Ovary (tissue), 9 donors: ENCODE measurements around the gene FILIP1L. TPM values are rescaled to one million over a fixed set of nuclear protein-coding genes. Genes with fewer than 3 reads are reported as not detected.

Experiments used
- DNase-seq, 5 donors: peaks; one replicate each; pipeline ENCODE4 v3.0.0-alpha.2; 2019 to 2020
- H3K27ac ChIP-seq, 2 donors: fragments of 200-600 bp; one replicate each; pipeline versions ENCODE4 v1.5.1 to v1.8.0; 2019 to 2022
- H3K27me3 ChIP-seq: fragments of 200-600 bp; one replicate; pipeline ENCODE4 v1.8.0; 2022
- H3K36me3 ChIP-seq: fragments of 200-600 bp; sonication (generic); one replicate; pipeline ENCODE4 v1.5.1; 2019
- H3K4me1 ChIP-seq: one replicate; pipeline ENCODE4 v1.8.1; 2013; ENCODE audit warnings: mild to moderate bottlenecking, moderate library complexity; ENCODE audit not compliant: insufficient read depth
- H3K4me3 ChIP-seq: fragments of 200-600 bp; sonication (generic); one replicate; pipeline ENCODE4 v1.5.1; 2017
- H3K9me3 ChIP-seq, 2 donors: fragments of 200-600 bp in 1 of 2; sonication (generic) in 1 of 2; one replicate each; pipeline versions ENCODE4 v1.5.1 to v1.8.1; 2013 to 2019; ENCODE audit warnings: mild to moderate bottlenecking in 1 of 2, moderate library complexity in 1 of 2
- EP300 ChIP-seq: sonication (generic); formaldehyde crosslinking; IDR thresholded peaks from one replicate; pipeline ENCODE4 v1.6.1; 2017; ENCODE audit warnings: antibody characterized with exemption
- POLR2A ChIP-seq: fragments of 450-650 bp; IDR thresholded peaks from one replicate; pipeline ENCODE4 v1.6.1; 2017; ENCODE audit warnings: antibody characterized with exemption, mild to moderate bottlenecking, moderate library complexity
- WGBS, 3 donors: extraction: QIAGEN DNeasy Blood & Tissue Kit in 1 of 3; methylation state at CpG; one replicate each; pipeline versions ENCODE4 v1.1.5 to v1.1.7; 2013 to 2017; 5-methylcytosine and 5-hydroxymethylcytosine counted together
- intact Hi-C, 4 donors: fragments of 100-400 bp; cut with DNase I; formaldehyde crosslinking; loops; one replicate each; pipeline versions ENCODE4 v1.11.0 to v1.15.1; 2022 to 2023
- polyA plus RNA-seq, 2 donors: library from polyadenylated mRNA; stranded (reverse); fragments of 200-250 nt in 1 of 2; fragments of 350-450 nt in 1 of 2; fragmentation: Illumina TruSeq in 1 of 2; extraction: RNeasy Lipid Tissue Mini Kit (QIAGEN cat#74804) in 1 of 2; gene quantifications; one replicate each; pipeline ENCODE4 v1.2.3, GENCODE V29; 2013 to 2014
- total RNA-seq, 7 donors: library from RNA; depleted of rRNA in 2 of 7; stranded (reverse); fragments of >200 nt in 2 of 7; fragmentation: NEBNext Ultra II Directional in 3 of 7; extraction: Animal tissue kit (Norgen Biotek cat#: 25700) in 3 of 7; gene quantifications; one replicate each; pipeline versions ENCODE4 v1.1.0 to v1.2.4, GENCODE V29; 2016 to 2023
- TF ChIP-seq, protein P1 (sequence below), 3 donors: fragments of 450-650 bp in 2 of 3; fragments of 200-600 bp in 1 of 3; IDR thresholded peaks; one replicate each; pipeline versions ENCODE4 v1.5.1 to v1.8.0; 2016 to 2022; ENCODE audit warnings: antibody characterized with exemption in 3 of 3, mild to moderate bottlenecking in 1 of 3
- donor health status: DM: no; HTN: no; CAD: no; lungs with moderate emphysema.
- donor health status: DM: no; HTN: no; CAD: no.
- donor health status: Bipolar disorder and iron deficiency.
- donor health status: DM: yes; HTN: yes; CAD: no.
- donor health status: DM: no; HTN: no; CAD: no.
- donor health status: DM: yes; HTN: yes; CAD: no.

The FILIP1L gene
- total and polyA plus RNA-seq, 9 donors, result 23.7 to 174 (median 110) TPM

DNA sequence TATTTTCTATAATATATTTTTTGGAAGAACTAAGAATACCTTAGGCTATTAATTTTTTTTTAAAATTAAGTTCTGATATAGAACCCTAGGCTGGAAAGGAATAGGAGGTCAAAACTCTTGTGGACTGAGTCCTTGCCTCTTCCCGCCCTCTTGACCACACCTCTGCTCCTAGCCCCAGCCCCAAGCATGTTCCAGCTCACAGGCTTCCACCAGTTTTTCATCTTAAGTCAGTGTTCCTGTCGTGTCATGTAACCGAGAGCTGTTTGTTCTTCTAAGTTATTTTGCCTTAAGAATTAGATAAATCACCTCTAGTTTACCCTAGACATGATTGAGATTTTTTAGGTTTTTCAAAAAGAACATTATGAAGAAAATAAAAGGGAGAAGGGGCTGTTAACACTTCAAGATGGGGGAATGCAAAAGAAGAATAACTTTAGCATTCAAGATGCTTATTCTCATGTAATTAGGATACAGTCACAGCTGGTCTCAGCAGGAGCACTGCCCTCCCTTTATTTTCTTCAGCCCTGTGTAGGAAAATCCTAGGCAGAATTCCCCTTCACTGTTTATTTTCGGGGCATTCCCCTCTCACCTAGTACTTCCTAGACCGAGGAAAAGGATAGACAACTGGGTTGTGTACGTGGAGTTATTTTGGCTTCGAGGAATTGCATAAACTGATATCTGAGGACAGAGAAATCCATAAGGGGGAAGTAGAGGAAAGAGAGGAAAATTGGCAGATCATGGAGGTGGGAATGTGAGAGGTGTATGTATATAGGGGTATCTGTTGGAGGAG is 186.4 kb downstream of the FILIP1L start:
- no peaks in the 10 kb centered on the region for H3K9me3 ChIP-seq
- intact Hi-C loops, result no loop called here
- no peak overlapping the region for H3K4me3 ChIP-seq
- no peaks in the 10 kb centered on the region for H3K27me3 ChIP-seq
- DNase-seq, result no peak
- 34 to 55% (median 43%) methylated on average over 7 of the region's 7 CpGs for WGBS, 3 donors
- peak overlapping the region in 1 of 2 donors; percentile 62 for H3K27ac ChIP-seq
- no peak for TF ChIP-seq POLR2A
- TF ChIP-seq EP300, result no peak
- TF ChIP-seq, protein P1, sequence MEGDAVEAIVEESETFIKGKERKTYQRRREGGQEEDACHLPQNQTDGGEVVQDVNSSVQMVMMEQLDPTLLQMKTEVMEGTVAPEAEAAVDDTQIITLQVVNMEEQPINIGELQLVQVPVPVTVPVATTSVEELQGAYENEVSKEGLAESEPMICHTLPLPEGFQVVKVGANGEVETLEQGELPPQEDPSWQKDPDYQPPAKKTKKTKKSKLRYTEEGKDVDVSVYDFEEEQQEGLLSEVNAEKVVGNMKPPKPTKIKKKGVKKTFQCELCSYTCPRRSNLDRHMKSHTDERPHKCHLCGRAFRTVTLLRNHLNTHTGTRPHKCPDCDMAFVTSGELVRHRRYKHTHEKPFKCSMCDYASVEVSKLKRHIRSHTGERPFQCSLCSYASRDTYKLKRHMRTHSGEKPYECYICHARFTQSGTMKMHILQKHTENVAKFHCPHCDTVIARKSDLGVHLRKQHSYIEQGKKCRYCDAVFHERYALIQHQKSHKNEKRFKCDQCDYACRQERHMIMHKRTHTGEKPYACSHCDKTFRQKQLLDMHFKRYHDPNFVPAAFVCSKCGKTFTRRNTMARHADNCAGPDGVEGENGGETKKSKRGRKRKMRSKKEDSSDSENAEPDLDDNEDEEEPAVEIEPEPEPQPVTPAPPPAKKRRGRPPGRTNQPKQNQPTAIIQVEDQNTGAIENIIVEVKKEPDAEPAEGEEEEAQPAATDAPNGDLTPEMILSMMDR (IDR thresholded peaks at IDR 0.05), result no peak
- no peaks in the 10 kb centered on the region for H3K36me3 ChIP-seq
- peaks cover 8% of the 10 kb centered on the region for H3K4me1 ChIP-seq

DNA sequence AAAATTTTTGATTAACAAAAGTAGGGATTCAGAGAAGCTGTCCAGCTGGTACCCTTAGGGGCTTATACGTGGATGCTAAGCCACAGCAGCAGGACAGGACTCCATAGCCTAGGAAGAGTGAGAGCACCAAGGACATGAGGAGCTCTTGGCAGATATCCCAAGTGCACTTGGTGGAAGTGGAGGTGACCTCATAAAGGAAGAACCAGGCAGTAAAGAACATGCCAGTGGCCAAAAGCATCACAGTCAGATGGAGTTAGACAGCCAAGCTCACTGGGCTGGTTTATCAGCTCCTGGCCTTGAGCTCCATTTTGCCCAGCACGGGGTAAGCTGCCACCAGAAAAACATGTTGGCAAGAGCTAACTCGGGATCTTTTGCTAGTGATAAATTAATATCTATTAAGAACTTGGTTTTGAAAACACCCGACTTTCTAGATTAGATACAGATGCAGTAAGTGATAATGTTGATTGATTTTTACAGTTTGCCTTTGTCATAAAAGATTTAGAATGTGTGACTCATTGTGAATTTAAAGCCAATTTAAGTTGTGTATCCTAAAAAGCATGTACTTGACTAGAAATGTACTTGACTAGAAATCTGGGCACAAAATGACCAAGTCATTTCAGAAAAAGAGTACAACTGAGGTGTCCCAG is 188.6 kb downstream of the FILIP1L start:
- Histone ChIP-seq H3K27me3 (no peaks in the 10 kb centered on the region), H3K27ac (peak overlapping the region in 1 of 2 donors; percentile 3), H3K4me3 (no peak overlapping the region), H3K9me3 (no peaks in the 10 kb centered on the region), H3K4me1 (peaks cover 12% of the 10 kb centered on the region), H3K36me3 (no peaks in the 10 kb centered on the region)
- TF ChIP-seq POLR2A (no peak), EP300 (no peak)
- TF ChIP-seq, protein P1 (IDR thresholded peaks at IDR 0.05), result no peak
- intact Hi-C loops, result no loop called here
- peak in 3 of 5 donors; percentile 30 to 57 (median 46) for DNase-seq
- 33 to 42% (median 39%) methylated on average over 4 of the region's 4 CpGs for WGBS, 3 donors

GRCh38 chr3:99923873-99924272 is 190.4 kb downstream of the FILIP1L start:
- Histone ChIP-seq H3K9me3 (no peaks in the 10 kb centered on the region), H3K4me3 (no peak overlapping the region), H3K27me3 (no peaks in the 10 kb centered on the region), H3K27ac (no peak overlapping the region), H3K36me3 (no peaks in the 10 kb centered on the region), H3K4me1 (peaks cover 8% of the 10 kb centered on the region)
- no peak for DNase-seq
- intact Hi-C loops, result no loop called here
- TF ChIP-seq, protein P1 (IDR thresholded peaks at IDR 0.05), result no peak
- TF ChIP-seq POLR2A (no peak), EP300 (no peak)

DNA sequence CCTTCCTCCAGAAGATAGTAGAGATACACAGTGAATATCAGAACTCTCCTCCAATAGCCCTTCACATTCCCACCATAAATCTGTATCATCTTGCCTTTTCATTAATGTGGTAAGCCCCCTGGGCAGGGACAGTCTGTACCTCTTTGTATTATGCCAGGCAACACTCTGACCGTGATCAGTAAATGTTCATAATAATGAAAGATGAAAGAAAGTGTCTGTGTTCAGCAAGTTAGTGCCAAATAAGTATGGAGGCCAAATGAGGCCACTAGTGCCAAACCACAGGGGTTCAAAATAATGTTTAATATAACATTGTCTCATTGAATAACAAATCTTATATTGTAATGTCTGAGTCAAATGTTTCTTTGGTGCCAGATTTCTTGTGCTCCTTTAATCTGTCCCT is 192.3 kb downstream of the FILIP1L start:
- Histone ChIP-seq H3K27me3 (no peaks in the 10 kb centered on the region), H3K4me1 (peaks cover 8% of the 10 kb centered on the region), H3K4me3 (no peak overlapping the region), H3K27ac (no peak overlapping the region), H3K36me3 (no peaks in the 10 kb centered on the region), H3K9me3 (no peaks in the 10 kb centered on the region)
- intact Hi-C loops, result no loop called here
- 59 to 80% (median 74%) methylated on average over 1 of the region's 1 CpG for WGBS, 3 donors
- no peak for DNase-seq
- TF ChIP-seq POLR2A (no peak), EP300 (no peak)
- TF ChIP-seq, protein P1 (IDR thresholded peaks at IDR 0.05), result no peak
